ENCODE measurements around the gene HMGCS2. TPM values are rescaled to one million over a fixed set of nuclear protein-coding genes. Genes with fewer than 3 reads are reported as not detected.

HMGCS2 gene
- total and polyA plus RNA-seq, 2 donors (not counting 1 experiment from before 2014, with no cell fraction given) = not detected

DNA sequence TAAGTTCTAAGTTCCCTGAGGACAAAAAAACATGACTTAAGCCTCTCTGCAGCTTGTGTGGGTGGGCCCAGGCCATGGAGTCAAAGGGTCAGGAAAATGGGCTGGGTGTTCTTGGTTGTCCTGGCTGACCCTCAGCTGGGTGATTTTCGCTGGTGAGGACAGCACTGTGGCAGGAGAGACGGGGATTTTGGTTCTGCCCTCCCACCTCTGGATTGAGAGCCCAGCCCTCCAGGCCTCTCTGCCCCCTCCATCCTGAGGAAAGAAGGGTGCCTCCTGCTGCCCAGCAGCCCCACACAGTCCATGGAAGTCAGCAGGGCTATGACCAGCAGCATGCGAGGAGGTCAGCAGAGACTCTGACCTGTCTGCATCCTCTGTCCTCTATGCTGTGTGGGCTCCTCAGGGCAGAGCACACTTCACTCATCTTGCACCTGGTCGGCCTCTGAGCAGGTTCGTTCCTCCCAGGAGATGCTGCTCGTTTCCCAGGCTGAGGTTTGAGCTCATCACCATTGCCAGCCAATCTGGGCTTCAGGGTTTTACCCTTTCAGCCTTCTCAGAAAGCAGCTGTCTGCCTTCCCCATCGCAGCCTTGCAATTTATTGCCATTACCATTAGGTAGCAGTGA is 30.5 kb downstream of the HMGCS2 start:
- Histone ChIP-seq H3K4me3 (ENCODE audit: control extremely low read depth in 1 of 5, extremely low read depth in 1 of 5, insufficient read depth in 1 of 5, low read depth in 2 of 5, low read length in 4 of 5) (no peak overlapping the region), H3K79me2 (ENCODE audit: control insufficient read depth, insufficient read depth, low read length) (no peaks in the 10 kb centered on the region), H3K4me2 (replicated peaks; ENCODE audit: low read depth, low read length, poor library complexity, severe bottlenecking) (no peak overlapping the region), H2AFZ (ENCODE audit: insufficient read depth, low read depth, low read length, poor library complexity, severe bottlenecking) (no peak overlapping the region), H3K27ac (ENCODE audit: low read length in 2 of 2) (no peak overlapping the region), H3K4me1 (ENCODE audit: control insufficient read depth in 2 of 2, insufficient read depth in 2 of 2, low read length in 2 of 2) (no peaks in the 10 kb centered on the region), H3K9me3 (ENCODE audit: control extremely low read depth in 1 of 3, control insufficient read depth in 2 of 3, insufficient read depth in 1 of 3, low read length in 2 of 3) (no peaks in the 10 kb centered on the region), H3K27me3 (replicated peaks in 1 of 4; ENCODE audit: control extremely low read depth in 1 of 4, control insufficient read depth in 3 of 4, insufficient read depth in 4 of 4, low read length in 3 of 4) (no peaks in the 10 kb centered on the region), H3K9ac (ENCODE audit: low read length) (no peak overlapping the region), H3K36me3 (replicated peaks in 1 of 2; ENCODE audit: control extremely low read depth in 1 of 2, control insufficient read depth in 1 of 2, extremely low read depth in 1 of 2, insufficient read depth in 2 of 2, low read length in 1 of 2) (no peaks in the 10 kb centered on the region), H4K20me1 (ENCODE audit: control insufficient read depth, insufficient read depth, low read length, poor library complexity, severe bottlenecking) (no peaks in the 10 kb centered on the region)
- Mint-ChIP-seq H3K4me1 (no peaks in the 10 kb centered on the region), H3K9me3 (ENCODE audit: insufficient read depth) (no peaks in the 10 kb centered on the region), H3K27ac (no peak overlapping the region), H3K27me3 (no peaks in the 10 kb centered on the region), H3K4me3 (no peak overlapping the region)
- ATAC-seq (ENCODE audit: low read depth) = no peak
- DNase-seq = no peak
- TF ChIP-seq EZH2 (IDR thresholded peaks at IDR 0.05; ENCODE audit: borderline replicate concordance, insufficient read depth, low read depth, low read length, poor library complexity, severe bottlenecking) = no peak
- TF ChIP-seq, protein P1, sequence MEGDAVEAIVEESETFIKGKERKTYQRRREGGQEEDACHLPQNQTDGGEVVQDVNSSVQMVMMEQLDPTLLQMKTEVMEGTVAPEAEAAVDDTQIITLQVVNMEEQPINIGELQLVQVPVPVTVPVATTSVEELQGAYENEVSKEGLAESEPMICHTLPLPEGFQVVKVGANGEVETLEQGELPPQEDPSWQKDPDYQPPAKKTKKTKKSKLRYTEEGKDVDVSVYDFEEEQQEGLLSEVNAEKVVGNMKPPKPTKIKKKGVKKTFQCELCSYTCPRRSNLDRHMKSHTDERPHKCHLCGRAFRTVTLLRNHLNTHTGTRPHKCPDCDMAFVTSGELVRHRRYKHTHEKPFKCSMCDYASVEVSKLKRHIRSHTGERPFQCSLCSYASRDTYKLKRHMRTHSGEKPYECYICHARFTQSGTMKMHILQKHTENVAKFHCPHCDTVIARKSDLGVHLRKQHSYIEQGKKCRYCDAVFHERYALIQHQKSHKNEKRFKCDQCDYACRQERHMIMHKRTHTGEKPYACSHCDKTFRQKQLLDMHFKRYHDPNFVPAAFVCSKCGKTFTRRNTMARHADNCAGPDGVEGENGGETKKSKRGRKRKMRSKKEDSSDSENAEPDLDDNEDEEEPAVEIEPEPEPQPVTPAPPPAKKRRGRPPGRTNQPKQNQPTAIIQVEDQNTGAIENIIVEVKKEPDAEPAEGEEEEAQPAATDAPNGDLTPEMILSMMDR (IDR thresholded peaks at IDR 0.05) = no peak
- intact Hi-C loops (cut with micrococcal nuclease) = no loop called here
- ChIA-PET POLR2A (no interaction called here), CTCF (no interaction called here)
- WGBS (ENCODE audit: insufficient coverage) = 98% methylated on average over 6 of the region's 7 CpGs

DNA sequence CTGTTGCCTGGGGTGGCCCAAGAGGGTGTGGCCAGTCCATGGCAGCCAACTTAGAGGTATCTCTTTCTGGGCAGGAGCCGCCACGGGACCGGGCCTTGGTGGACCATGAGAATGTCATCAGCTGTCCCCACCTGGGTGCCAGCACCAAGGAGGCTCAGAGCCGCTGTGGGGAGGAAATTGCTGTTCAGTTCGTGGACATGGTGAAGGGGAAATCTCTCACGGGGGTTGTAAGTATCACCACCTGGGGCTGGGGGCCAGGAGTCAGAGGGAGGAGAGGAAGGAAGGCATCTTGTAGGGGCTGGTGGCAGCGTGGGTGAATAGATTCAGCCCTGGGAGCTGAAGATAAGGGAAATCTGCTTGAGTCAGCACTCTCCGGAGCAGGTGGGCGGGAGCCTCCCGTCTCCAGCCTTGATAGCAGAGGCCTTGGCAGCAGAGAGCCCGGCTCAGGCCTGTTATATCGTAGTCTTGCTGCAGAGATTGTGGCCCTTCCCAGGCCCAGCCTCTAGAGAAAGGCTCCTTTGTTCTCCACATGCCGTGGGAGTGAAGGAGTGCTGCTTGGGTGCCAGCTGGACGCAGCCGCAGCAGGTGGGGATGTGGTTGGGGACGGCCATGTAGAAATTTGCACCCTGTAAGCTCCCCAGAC is 31.5 kb downstream of the HMGCS2 start:
- no peak for DNase-seq
- Mint-ChIP-seq H3K9me3 (ENCODE audit: insufficient read depth) (no peaks in the 10 kb centered on the region), H3K4me1 (no peaks in the 10 kb centered on the region), H3K27ac (no peak overlapping the region), H3K4me3 (no peak overlapping the region), H3K27me3 (no peaks in the 10 kb centered on the region)
- no peaks in the 10 kb centered on the region for H3K4me1 ChIP-seq (ENCODE audit: control insufficient read depth in 2 of 2, insufficient read depth in 2 of 2, low read length in 2 of 2)
- ChIA-PET CTCF (no interaction called here), POLR2A (no interaction called here)
- TF ChIP-seq, protein P1 (IDR thresholded peaks at IDR 0.05) = no peak
- no peak for TF ChIP-seq EZH2 (IDR thresholded peaks at IDR 0.05; ENCODE audit: borderline replicate concordance, insufficient read depth, low read depth, low read length, poor library complexity, severe bottlenecking)
- H3K4me2 ChIP-seq (replicated peaks; ENCODE audit: low read depth, low read length, poor library complexity, severe bottlenecking) = no peak overlapping the region
- no peaks in the 10 kb centered on the region for H3K9me3 ChIP-seq (ENCODE audit: control extremely low read depth in 1 of 3, control insufficient read depth in 2 of 3, insufficient read depth in 1 of 3, low read length in 2 of 3)
- H3K36me3 ChIP-seq (replicated peaks in 1 of 2; ENCODE audit: control extremely low read depth in 1 of 2, control insufficient read depth in 1 of 2, extremely low read depth in 1 of 2, insufficient read depth in 2 of 2, low read length in 1 of 2) = no peaks in the 10 kb centered on the region
- no peak overlapping the region for H2AFZ ChIP-seq (ENCODE audit: insufficient read depth, low read depth, low read length, poor library complexity, severe bottlenecking)
- H4K20me1 ChIP-seq (ENCODE audit: control insufficient read depth, insufficient read depth, low read length, poor library complexity, severe bottlenecking) = no peaks in the 10 kb centered on the region
- H3K79me2 ChIP-seq (ENCODE audit: control insufficient read depth, insufficient read depth, low read length) = no peaks in the 10 kb centered on the region
- intact Hi-C loops (cut with micrococcal nuclease) = no loop called here
- ATAC-seq (ENCODE audit: low read depth) = no peak
- H3K27ac ChIP-seq (ENCODE audit: low read length in 2 of 2) = no peak overlapping the region
- no peak overlapping the region for H3K4me3 ChIP-seq (ENCODE audit: control extremely low read depth in 1 of 5, extremely low read depth in 1 of 5, insufficient read depth in 1 of 5, low read depth in 2 of 5, low read length in 4 of 5)
- WGBS (ENCODE audit: insufficient coverage) = 70% methylated on average over 15 of the region's 16 CpGs
- H3K9ac ChIP-seq (ENCODE audit: low read length) = no peak overlapping the region
- no peaks in the 10 kb centered on the region for H3K27me3 ChIP-seq (replicated peaks in 1 of 4; ENCODE audit: control extremely low read depth in 1 of 4, control insufficient read depth in 3 of 4, insufficient read depth in 4 of 4, low read length in 3 of 4)
